Body of pancreas (tissue), 4 donors: ENCODE results near the gene PHOX2B.

Source experiments
- POLR2A ChIP-seq, 3 donors: fragments of 450-650 bp; IDR thresholded peaks; one replicate each; pipeline ENCODE4 v1.6.1; 2016; ENCODE audit warnings: antibody characterized with exemption in 3 of 3, mild to moderate bottlenecking in 2 of 3
- TF ChIP-seq, protein P1 (sequence below), 7 experiments: fragments of 450-650 bp in 4 of 7; fragments of 200-600 bp in 3 of 7; sonication (generic) in 3 of 7; IDR thresholded peaks; one replicate each; pipeline ENCODE4 v1.5.1; 2016 to 2019; ENCODE audit warnings: antibody characterized with exemption in 7 of 7

DNA sequence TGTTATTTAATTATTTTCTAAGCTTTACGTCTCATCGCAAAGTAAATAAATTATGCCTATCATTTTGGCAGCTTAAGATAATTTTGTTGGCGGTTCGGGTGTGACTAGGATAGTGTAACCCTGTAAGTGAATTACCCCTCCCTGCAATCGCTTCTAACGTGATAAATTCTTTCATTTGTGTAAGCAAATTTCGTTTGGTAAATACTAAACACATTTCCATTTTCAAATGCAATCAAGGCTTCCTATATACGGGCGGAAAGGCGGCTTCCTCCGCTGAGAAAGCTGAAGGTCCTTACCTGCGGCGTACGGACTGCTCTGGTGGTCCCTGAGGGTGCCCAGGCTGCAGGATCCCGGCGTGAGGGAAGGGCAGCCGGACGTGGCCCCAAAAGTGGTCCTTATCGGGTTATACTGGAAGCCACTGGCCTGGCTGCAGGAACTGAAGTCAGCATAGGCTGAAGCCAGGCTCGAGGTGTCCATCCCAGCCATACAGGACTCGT, 403 bp downstream of the PHOX2B start:
- TF ChIP-seq, protein P1, sequence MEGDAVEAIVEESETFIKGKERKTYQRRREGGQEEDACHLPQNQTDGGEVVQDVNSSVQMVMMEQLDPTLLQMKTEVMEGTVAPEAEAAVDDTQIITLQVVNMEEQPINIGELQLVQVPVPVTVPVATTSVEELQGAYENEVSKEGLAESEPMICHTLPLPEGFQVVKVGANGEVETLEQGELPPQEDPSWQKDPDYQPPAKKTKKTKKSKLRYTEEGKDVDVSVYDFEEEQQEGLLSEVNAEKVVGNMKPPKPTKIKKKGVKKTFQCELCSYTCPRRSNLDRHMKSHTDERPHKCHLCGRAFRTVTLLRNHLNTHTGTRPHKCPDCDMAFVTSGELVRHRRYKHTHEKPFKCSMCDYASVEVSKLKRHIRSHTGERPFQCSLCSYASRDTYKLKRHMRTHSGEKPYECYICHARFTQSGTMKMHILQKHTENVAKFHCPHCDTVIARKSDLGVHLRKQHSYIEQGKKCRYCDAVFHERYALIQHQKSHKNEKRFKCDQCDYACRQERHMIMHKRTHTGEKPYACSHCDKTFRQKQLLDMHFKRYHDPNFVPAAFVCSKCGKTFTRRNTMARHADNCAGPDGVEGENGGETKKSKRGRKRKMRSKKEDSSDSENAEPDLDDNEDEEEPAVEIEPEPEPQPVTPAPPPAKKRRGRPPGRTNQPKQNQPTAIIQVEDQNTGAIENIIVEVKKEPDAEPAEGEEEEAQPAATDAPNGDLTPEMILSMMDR (IDR thresholded peaks at IDR 0.05), result no peak
- TF ChIP-seq POLR2A (IDR thresholded peaks at IDR 0.05), result no peak
